ENCODE measurements around the gene NPNT. TPM values are rescaled to one million over a fixed set of nuclear protein-coding genes. Genes with fewer than 3 reads are reported as not detected.

Gene NPNT
- polyA plus RNA-seq, 1 donor from 2014 or later, result not detected

- Mint-ChIP-seq H3K9me3 (peaks cover 0 to 4% (median 4%) of the 10 kb centered on the region in 3 donors), H3K36me3 (no peaks in the 10 kb centered on the region), H3K4me3 (peak overlapping the region in 3 of 4 donors; percentile 41 to 91 (median 63)), H3K27ac (no peak overlapping the region), H3K27me3 (peaks cover 52% of the 10 kb centered on the region), H3K4me1 (peaks cover 6 to 18% (median 11%) of the 10 kb centered on the region in 3 donors)
These were observed 1.2 kb downstream of the NPNT start for GRCh38 chr4:105896461-105896942.

DNA sequence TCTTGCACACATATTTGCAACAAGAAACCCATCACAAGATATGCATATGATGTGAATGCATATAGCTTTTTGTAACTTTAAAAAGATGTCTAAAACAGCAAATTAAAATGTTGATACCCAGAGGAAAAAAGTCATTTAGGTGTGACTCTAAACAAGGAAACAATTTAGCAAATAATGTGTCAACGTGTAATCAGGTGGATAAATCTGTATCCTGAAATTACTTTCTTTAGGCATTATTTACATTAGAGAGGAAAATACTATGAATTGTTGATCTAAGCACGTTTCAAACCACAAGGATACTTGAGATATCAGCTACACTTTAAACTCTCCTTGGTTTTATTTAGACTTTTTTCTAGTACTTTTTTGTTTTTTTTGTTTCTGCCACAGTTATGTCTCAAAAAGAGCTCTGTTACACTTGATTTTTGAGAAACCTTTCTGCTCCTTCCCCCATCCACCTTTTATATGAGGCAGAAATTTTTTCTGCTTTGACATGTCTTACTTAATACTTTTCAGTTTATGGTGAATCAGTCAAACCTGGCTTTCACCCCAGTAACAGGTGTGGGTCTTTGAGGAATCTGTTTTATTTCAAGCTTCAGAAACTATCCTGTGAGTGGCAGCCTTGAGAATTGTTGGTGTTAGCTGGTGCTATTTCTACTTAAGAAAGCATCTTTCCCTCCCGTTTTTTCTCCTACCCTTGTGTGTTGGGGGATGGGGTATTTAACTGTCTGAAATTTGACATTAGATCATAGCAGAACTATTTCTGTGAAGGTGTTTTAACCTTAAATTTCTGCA is 1.9 kb downstream of the NPNT start:
- Mint-ChIP-seq H3K27ac (no peak overlapping the region), H3K9me3 (peaks cover 0 to 4% (median 4%) of the 10 kb centered on the region in 3 donors), H3K27me3 (peaks cover 51% of the 10 kb centered on the region), H3K36me3 (no peaks in the 10 kb centered on the region), H3K4me1 (peaks cover 6 to 18% (median 11%) of the 10 kb centered on the region in 3 donors), H3K4me3 (peak overlapping the region in 2 of 4 donors; percentile 63 to 91)

GRCh38 chr4:105900541-105900940 is 5.3 kb downstream of the NPNT start:
- Mint-ChIP-seq H3K9me3 (no peaks in the 10 kb centered on the region), H3K4me1 (peaks cover 6 to 12% (median 6%) of the 10 kb centered on the region in 3 donors), H3K27ac (no peak overlapping the region), H3K36me3 (no peaks in the 10 kb centered on the region), H3K4me3 (no peak overlapping the region), H3K27me3 (peaks cover 37% of the 10 kb centered on the region)

- Mint-ChIP-seq H3K27ac (no peak overlapping the region), H3K27me3 (peaks cover 20% of the 10 kb centered on the region), H3K4me3 (no peak overlapping the region), H3K9me3 (no peaks in the 10 kb centered on the region), H3K36me3 (no peaks in the 10 kb centered on the region), H3K4me1 (peaks cover 0 to 3% (median 0%) of the 10 kb centered on the region in 3 donors)
These were observed 7.4 kb downstream of the NPNT start for GRCh38 chr4:105902550-105903262.

DNA sequence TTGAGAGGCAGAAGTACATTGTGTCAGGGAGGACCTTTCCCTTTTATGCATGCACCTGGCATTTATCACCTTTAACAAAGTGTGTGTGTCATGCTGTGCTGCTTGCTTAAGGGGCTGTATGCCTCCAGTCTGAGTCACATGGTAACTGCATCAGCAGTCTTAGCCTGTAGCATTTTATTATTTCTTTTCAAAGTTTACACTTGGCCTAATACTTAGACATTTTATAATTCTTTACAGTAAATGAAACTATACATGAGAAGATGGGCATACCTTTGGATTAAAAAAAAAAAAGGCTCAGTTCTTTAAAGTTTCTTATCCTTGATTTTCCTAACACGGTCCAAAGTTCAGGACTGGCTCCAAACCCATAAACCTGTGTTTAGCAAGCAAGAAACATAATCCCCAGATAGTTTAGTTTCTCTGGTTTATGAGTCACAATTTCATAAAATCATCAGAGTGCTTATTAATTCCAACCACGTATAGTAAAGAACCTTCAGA is 14.6 kb downstream of the NPNT start:
- H3K27me3 Mint-ChIP-seq, result peaks cover 5% of the 10 kb centered on the region
- H3K4me1 Mint-ChIP-seq, result no peaks in the 10 kb centered on the region
- H3K36me3 Mint-ChIP-seq, result no peaks in the 10 kb centered on the region
- no peaks in the 10 kb centered on the region for H3K9me3 Mint-ChIP-seq
- no peak overlapping the region for H3K27ac Mint-ChIP-seq
- H3K4me3 Mint-ChIP-seq, result no peak overlapping the region

- H3K4me3 Mint-ChIP-seq, result no peak overlapping the region
- H3K9me3 Mint-ChIP-seq, result no peaks in the 10 kb centered on the region
- no peaks in the 10 kb centered on the region for H3K36me3 Mint-ChIP-seq
- H3K27ac Mint-ChIP-seq, result no peak overlapping the region
- H3K27me3 Mint-ChIP-seq, result peaks cover 3% of the 10 kb centered on the region
- no peaks in the 10 kb centered on the region for H3K4me1 Mint-ChIP-seq
These were observed 16.2 kb downstream of the NPNT start for GRCh38 chr4:105911426-105911825.

DNA sequence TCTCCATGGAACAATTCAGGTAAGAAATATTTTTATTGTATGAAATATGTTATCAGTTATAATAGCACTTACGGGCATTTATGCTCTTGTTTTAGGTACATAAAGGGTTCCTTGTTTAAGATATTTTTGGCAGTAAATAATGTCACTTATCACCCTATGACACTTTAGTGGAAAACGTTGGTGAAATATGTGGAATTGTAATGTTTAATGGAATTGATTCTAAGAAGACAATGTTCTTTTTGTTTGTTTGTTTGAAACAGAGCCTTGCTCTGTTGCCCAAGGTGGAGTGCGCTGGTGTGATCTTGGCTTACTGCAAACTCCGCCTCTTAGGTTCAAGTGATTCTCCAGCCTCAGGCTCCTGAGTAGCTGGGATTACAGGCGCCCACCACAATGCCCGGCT is 17.4 kb downstream of the NPNT start:
- Mint-ChIP-seq H3K4me1 (no peaks in the 10 kb centered on the region), H3K4me3 (no peak overlapping the region), H3K27me3 (peaks cover 2% of the 10 kb centered on the region), H3K36me3 (no peaks in the 10 kb centered on the region), H3K27ac (no peak overlapping the region), H3K9me3 (no peaks in the 10 kb centered on the region)

GRCh38 chr4:105917171-105917685 is 22.0 kb downstream of the NPNT start:
- H3K4me3 Mint-ChIP-seq, result no peak overlapping the region
- H3K9me3 Mint-ChIP-seq, result no peaks in the 10 kb centered on the region
- H3K36me3 Mint-ChIP-seq, result no peaks in the 10 kb centered on the region
- H3K27me3 Mint-ChIP-seq, result peaks cover 2% of the 10 kb centered on the region
- no peaks in the 10 kb centered on the region for H3K4me1 Mint-ChIP-seq
- H3K27ac Mint-ChIP-seq, result no peak overlapping the region

- H3K4me3 Mint-ChIP-seq, result no peak overlapping the region
- peaks cover 3% of the 10 kb centered on the region for H3K27me3 Mint-ChIP-seq
- no peaks in the 10 kb centered on the region for H3K4me1 Mint-ChIP-seq
- H3K9me3 Mint-ChIP-seq, result no peaks in the 10 kb centered on the region
- no peak overlapping the region for H3K27ac Mint-ChIP-seq
- H3K36me3 Mint-ChIP-seq, result no peaks in the 10 kb centered on the region
These were observed 26.0 kb downstream of the NPNT start for GRCh38 chr4:105921301-105921700.

DNA sequence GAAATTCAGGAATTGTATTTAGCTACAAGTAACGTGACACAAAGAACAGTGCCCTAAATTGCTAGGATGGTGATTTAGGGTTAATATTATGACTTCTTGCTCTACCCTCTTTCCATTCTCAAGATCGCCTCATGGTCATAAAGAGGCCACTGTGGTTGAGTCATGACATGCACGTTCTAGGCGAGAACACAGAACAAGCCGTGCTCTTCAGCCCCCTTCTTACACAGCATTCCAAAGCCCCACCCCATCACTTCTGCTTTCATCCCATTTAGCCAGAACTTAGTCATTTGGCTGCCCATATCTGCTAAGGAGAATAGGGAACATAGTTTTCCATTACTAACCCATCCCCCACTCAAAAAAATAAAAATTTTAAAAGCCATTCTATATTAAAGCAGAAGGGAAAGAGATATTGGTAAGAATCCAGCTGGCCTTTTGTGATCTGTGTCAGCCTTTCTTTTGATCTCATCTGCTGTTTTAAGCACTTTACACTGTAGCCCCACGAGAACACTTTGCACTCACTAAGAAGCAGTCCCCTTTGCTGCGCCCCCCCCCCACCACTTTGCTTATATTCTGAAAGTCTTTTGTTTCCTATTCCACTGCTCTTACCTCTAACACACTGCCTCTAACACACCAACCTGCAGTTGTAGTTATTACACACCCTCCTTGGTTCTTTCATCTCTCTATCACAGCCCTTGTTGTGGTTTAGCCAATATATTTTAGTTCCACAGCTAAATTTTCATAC is 28.4 kb downstream of the NPNT start:
- Mint-ChIP-seq H3K27me3 (peaks cover 3% of the 10 kb centered on the region), H3K4me3 (no peak overlapping the region), H3K36me3 (no peaks in the 10 kb centered on the region), H3K9me3 (no peaks in the 10 kb centered on the region), H3K27ac (no peak overlapping the region), H3K4me1 (no peaks in the 10 kb centered on the region)

DNA sequence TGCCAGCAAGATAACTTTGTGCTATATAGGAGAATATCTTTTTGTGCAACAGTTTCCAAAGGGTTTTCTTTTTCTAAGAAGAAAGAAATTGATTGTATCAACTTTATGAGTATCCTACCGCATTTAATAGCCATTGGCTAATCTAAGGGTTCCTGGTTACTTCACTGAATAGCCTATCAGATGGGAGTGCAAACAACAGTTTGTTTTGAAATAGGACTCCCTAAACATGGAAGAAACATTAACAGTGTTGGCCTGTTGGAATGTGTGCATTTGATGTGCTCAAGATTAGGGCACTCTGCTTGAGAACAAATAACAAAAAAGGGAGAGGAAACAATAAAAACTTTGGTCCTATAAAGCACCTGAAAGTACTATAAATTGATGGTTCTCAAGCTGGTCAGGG is 29.1 kb downstream of the NPNT start:
- peaks cover 3% of the 10 kb centered on the region for H3K27me3 Mint-ChIP-seq
- no peaks in the 10 kb centered on the region for H3K36me3 Mint-ChIP-seq
- no peak overlapping the region for H3K27ac Mint-ChIP-seq
- no peaks in the 10 kb centered on the region for H3K4me1 Mint-ChIP-seq
- no peak overlapping the region for H3K4me3 Mint-ChIP-seq
- no peaks in the 10 kb centered on the region for H3K9me3 Mint-ChIP-seq

DNA sequence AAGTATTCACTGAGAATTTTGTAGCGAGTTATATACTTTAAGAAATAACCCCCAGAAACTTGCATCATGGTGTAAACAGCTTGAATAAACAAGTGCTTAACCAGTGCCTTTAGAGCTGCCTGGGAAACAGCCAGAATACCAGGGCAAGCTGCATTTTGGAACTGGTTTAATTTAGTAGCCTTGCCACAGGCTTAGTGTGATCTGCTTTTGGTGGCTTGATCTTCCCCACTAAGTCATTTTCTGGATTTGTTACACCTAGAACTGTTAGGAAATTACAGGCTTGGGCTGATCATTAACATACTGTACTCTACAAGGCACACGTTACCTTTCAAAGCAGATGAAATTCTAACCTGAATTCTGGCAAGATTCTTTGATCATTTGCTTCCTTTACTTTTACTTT is 35.4 kb downstream of the NPNT start:
- no peaks in the 10 kb centered on the region for H3K36me3 Mint-ChIP-seq
- H3K4me3 Mint-ChIP-seq, result no peak overlapping the region
- H3K9me3 Mint-ChIP-seq, result no peaks in the 10 kb centered on the region
- H3K27me3 Mint-ChIP-seq, result peaks cover 5% of the 10 kb centered on the region
- no peak overlapping the region for H3K27ac Mint-ChIP-seq
- H3K4me1 Mint-ChIP-seq, result peaks cover 0 to 5% (median 0%) of the 10 kb centered on the region in 3 donors

GRCh38 chr4:105933083-105933482 is 37.8 kb downstream of the NPNT start:
- peaks cover 4% of the 10 kb centered on the region for H3K27me3 Mint-ChIP-seq
- no peaks in the 10 kb centered on the region for H3K9me3 Mint-ChIP-seq
- no peak overlapping the region for H3K4me3 Mint-ChIP-seq
- peaks cover 0 to 5% (median 0%) of the 10 kb centered on the region in 3 donors for H3K4me1 Mint-ChIP-seq
- H3K27ac Mint-ChIP-seq, result no peak overlapping the region
- H3K36me3 Mint-ChIP-seq, result no peaks in the 10 kb centered on the region

DNA sequence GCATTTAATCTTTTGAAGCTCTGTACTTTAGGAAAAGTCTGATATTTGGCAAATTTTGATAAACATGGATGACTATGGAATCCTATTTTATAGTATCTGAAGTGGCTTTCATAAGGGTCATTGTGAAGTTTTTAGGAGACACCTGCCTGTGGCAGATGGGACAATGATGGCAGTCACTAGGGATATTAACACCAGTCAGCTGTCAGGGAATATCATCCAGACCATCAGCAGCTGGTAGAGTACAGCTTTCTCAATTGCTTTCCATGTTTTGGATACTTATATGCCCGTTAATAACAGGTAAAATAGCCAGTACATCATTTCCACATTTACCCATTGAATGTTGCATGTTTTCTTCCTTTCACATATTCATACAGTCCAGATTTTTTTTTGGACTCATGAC is 39.1 kb downstream of the NPNT start:
- peaks cover 4% of the 10 kb centered on the region for H3K27me3 Mint-ChIP-seq
- peaks cover 0 to 5% (median 0%) of the 10 kb centered on the region in 3 donors for H3K4me1 Mint-ChIP-seq
- no peak overlapping the region for H3K4me3 Mint-ChIP-seq
- H3K27ac Mint-ChIP-seq, result no peak overlapping the region
- peaks cover 2% of the 10 kb centered on the region for H3K36me3 Mint-ChIP-seq
- peaks cover 0 to 3% (median 0%) of the 10 kb centered on the region in 3 donors for H3K9me3 Mint-ChIP-seq

GRCh38 chr4:105936901-105937300 is 41.6 kb downstream of the NPNT start:
- Mint-ChIP-seq H3K36me3 (peaks cover 2% of the 10 kb centered on the region), H3K4me3 (no peak overlapping the region), H3K27me3 (peaks cover 4% of the 10 kb centered on the region), H3K27ac (no peak overlapping the region), H3K9me3 (peaks cover 0 to 4% (median 0%) of the 10 kb centered on the region in 3 donors), H3K4me1 (peaks cover 0 to 5% (median 0%) of the 10 kb centered on the region in 3 donors)
